ENCODE results near the gene FOXA2. TPM values are rescaled to one million over a fixed set of nuclear protein-coding genes. Genes with fewer than 3 reads are reported as not detected.

FOXA2 gene
- total and polyA plus RNA-seq, 9 of the 15 experiments (the other 6 are each of a cell fraction or from before 2014, with no cell fraction given): 0.10 to 1.0 (median 0.25) TPM

DNA sequence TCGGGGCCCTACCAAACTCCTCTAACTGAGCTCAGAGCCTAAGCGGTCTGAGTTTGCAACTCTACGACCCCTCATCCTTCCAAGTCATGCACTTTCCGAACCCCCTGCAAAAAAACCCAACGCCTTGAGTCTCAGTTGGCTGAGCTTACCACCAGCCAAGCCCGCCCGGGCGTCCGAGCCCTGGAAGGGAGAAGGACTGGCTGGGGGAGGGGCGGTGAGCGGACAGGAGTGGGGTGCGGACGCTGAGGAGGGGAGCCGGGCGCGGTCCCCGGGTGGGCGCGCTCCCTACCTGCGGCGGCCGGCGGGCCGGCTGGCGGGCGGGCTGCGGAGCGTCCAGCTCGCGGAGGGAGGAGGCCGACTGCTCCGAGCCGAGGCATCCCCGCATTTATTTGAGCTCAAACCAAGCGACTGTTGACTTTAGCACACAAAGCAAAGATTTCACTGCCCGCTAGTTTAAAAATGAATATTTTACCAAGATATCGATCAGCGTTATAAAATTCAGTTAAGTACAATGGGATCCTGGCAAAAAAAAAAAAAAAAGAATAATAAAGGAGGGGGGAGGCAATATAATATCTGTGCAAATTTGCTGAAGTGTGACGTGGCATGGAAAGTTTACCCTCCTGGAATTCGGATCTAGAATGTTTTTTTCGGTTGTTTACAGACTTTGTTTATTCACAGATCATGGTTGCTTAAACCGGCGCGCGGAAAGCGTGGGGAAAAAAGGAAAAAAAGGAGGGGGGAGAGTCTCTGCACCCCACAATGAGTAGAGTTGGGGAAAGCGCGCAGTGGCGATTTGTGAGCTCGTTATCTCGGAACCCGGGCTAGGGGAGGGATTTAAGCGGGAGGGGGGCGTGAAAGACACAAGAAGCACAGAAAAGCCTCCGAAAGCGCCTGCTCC lies 5.9 kb downstream of the FOXA2 start:
- Histone ChIP-seq H3K27me3 (ENCODE audit: control insufficient read depth in 2 of 2, insufficient read depth in 2 of 2, low read length in 2 of 2) (no peaks in the 10 kb centered on the region), H3K4me3 (no peak overlapping the region), H3K79me2 (ENCODE audit: control insufficient read depth, insufficient read depth, low read length) (no peaks in the 10 kb centered on the region; the same call in 2 of the 3 replicates), H3K36me3 (ENCODE audit: control insufficient read depth, insufficient read depth, low read length) (no peaks in the 10 kb centered on the region), H3K4me2 (ENCODE audit: insufficient read depth, low read length) (no peak overlapping the region), H3K27ac (ENCODE audit: extremely low read depth, low read depth, low read length) (no peak overlapping the region), H3K9ac (ENCODE audit: insufficient read depth in 1 of 2, low read depth in 2 of 2, low read length in 2 of 2) (no peak overlapping the region), H3K4me1 (replicated peaks in 1 of 2; ENCODE audit: control insufficient read depth in 2 of 2, insufficient read depth in 2 of 2, low read length in 2 of 2) (peaks cover 0 to 15% of the 10 kb centered on the region in 2 experiments; a peak in 2 of 5 replicates), H3K9me3 (replicated peaks; ENCODE audit: control insufficient read depth, insufficient read depth, low read depth, low read length) (no peaks in the 10 kb centered on the region), H3K9me1 (ENCODE audit: control insufficient read depth, insufficient read depth, low read length) (no peaks in the 10 kb centered on the region), H2AFZ (ENCODE audit: low read depth, low read length) (no peak overlapping the region), H4K20me1 (replicated peaks; ENCODE audit: control insufficient read depth, insufficient read depth, low read length) (no peaks in the 10 kb centered on the region)
- POLR2A ChIA-PET: interaction anchor here (0.5 to 1.3 kb wide), 2 partner anchors 49 to 224 kb away, joined by 3 to 4 read pairs; no protein-coding TSS in a partner anchor
- 33% methylated on average over 19 of the region's 56 CpGs for WGBS (ENCODE audit: insufficient coverage, low coverage, missing lambda C conversion rate)
- intact Hi-C loops (cut with micrococcal nuclease): no loop called here
- no TSS peak for BruUV-seq (replicated peaks)
- in situ Hi-C loops (cut with MboI): no loop called here
- CTCF ChIA-PET (ENCODE audit: low intra/inter-chr PET ratio): no interaction called here
- ATAC-seq (no peak), FAIRE-seq (no peak), DNase-seq (ENCODE audit: extremely low read depth in 1 of 4, low spot score in 3 of 4) (no peak)
- TF ChIP-seq ZNF431 (CRISPR knock-in tag; IDR thresholded peaks at IDR 0.05) (no peak), ZNF449 (CRISPR knock-in tag; IDR thresholded peaks at IDR 0.05) (no peak), TCFL5 (CRISPR knock-in tag; conservative IDR thresholded peaks at IDR 0.05) (no peak), MBD1 (CRISPR knock-in tag; IDR thresholded peaks at IDR 0.05) (no peak), RNF219 (CRISPR knock-in tag; IDR thresholded peaks at IDR 0.05) (no peak), U2AF1 (optimal IDR thresholded peaks at IDR 0.05; ENCODE audit: low read depth, low read length) (no peak), NFIC (IDR thresholded peaks at IDR 0.05) (no peak), CGGBP1 (CRISPR knock-in tag; IDR thresholded peaks at IDR 0.05) (no peak), FOXK1 (CRISPR knock-in tag; IDR thresholded peaks at IDR 0.05; ENCODE audit: borderline replicate concordance) (no peak), NCOA1 (IDR thresholded peaks at IDR 0.05; ENCODE audit: low read depth) (no peak)
- TF ChIP-seq, protein P1, sequence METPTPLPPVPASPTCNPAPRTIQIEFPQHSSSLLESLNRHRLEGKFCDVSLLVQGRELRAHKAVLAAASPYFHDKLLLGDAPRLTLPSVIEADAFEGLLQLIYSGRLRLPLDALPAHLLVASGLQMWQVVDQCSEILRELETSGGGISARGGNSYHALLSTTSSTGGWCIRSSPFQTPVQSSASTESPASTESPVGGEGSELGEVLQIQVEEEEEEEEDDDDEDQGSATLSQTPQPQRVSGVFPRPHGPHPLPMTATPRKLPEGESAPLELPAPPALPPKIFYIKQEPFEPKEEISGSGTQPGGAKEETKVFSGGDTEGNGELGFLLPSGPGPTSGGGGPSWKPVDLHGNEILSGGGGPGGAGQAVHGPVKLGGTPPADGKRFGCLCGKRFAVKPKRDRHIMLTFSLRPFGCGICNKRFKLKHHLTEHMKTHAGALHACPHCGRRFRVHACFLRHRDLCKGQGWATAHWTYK (CRISPR knock-in tag; IDR thresholded peaks at IDR 0.05): no peak
- TF ChIP-seq, protein P2, sequence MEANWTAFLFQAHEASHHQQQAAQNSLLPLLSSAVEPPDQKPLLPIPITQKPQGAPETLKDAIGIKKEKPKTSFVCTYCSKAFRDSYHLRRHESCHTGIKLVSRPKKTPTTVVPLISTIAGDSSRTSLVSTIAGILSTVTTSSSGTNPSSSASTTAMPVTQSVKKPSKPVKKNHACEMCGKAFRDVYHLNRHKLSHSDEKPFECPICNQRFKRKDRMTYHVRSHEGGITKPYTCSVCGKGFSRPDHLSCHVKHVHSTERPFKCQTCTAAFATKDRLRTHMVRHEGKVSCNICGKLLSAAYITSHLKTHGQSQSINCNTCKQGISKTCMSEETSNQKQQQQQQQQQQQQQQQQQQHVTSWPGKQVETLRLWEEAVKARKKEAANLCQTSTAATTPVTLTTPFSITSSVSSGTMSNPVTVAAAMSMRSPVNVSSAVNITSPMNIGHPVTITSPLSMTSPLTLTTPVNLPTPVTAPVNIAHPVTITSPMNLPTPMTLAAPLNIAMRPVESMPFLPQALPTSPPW (CRISPR knock-in tag; IDR thresholded peaks at IDR 0.05): no peak

All from K562 (cell line).